ENCODE measurements around the gene TRAT1. TPM values are rescaled to one million over a fixed set of nuclear protein-coding genes. Genes with fewer than 3 reads are reported as not detected.

The TRAT1 gene
- total and polyA plus RNA-seq, 9 of the 15 experiments (the other 6 are each of a cell fraction or from before 2014, with no cell fraction given): not detected

DNA sequence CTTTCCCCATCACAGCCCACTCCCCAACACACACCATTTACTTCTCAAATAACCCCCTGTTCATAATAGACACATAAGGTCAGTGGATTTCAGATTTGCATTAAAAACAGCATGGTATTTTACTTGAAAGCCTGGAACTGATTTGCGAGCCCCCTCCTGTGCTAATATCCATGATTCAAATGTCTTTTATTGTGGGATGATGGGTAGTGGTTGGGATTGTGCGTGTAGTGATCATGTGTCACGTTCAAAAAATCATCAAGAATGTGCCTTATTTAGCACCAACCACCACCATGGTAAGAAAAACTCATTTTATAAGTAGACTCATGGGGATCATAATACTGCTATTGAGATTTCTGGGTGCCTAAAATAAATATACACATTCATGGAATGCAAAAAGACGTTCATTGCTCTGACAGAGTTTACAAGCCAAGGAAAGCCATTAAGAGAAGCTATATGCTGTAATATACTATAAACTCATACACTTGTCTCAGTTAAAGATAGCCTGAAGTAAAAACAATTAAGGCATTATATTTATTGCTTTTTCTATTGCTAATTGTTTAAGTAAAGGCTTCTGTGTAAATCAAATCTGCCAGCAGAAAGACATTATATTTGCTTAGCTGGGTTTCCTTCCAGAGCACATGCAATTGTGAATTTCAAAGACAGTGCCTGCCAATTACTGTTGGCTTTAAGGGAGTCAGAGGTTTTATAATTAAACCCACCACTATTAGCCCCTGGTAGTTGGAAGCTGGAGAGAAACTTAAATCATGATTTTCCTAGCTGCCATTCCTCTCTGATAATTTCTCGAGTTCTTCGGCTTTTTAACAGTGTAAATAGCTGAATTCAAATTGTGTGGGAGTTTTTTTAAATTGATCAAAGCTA, 4.0 kb downstream of the TRAT1 start:
- no peaks in the 10 kb centered on the region for H3K27me3 ChIP-seq (ENCODE audit: control insufficient read depth in 2 of 2, insufficient read depth in 2 of 2, low read length in 2 of 2)
- no peaks in the 10 kb centered on the region for H3K79me2 ChIP-seq (ENCODE audit: control insufficient read depth, insufficient read depth, low read length)
- CTCF ChIA-PET (ENCODE audit: low intra/inter-chr PET ratio): no interaction called here
- no peak overlapping the region for H3K9ac ChIP-seq (ENCODE audit: insufficient read depth in 1 of 2, low read depth in 2 of 2, low read length in 2 of 2)
- POLR2A ChIA-PET: no interaction called here
- H3K36me3 ChIP-seq (ENCODE audit: control insufficient read depth, insufficient read depth, low read length): no peaks in the 10 kb centered on the region
- H4K20me1 ChIP-seq (replicated peaks; ENCODE audit: control insufficient read depth, insufficient read depth, low read length): no peaks in the 10 kb centered on the region
- no peak overlapping the region for H3K4me2 ChIP-seq (ENCODE audit: insufficient read depth, low read length)
- intact Hi-C loops (cut with micrococcal nuclease) (no loop called here), in situ Hi-C loops (cut with MboI) (no loop called here)
- DNase-seq (ENCODE audit: extremely low read depth in 1 of 4, low spot score in 3 of 4) (no peak), FAIRE-seq (no peak), ATAC-seq (no peak)
- no TSS peak for BruUV-seq (replicated peaks)
- no peaks in the 10 kb centered on the region for H3K4me1 ChIP-seq (replicated peaks in 1 of 2; ENCODE audit: control insufficient read depth in 2 of 2, insufficient read depth in 2 of 2, low read length in 2 of 2)
- H3K9me3 ChIP-seq (replicated peaks; ENCODE audit: control insufficient read depth, insufficient read depth, low read depth, low read length): no peaks in the 10 kb centered on the region
- H3K27ac ChIP-seq (ENCODE audit: extremely low read depth, low read depth, low read length): no peak overlapping the region
- H3K9me1 ChIP-seq (ENCODE audit: control insufficient read depth, insufficient read depth, low read length): no peaks in the 10 kb centered on the region
- 0% methylated on average over 6 of the region's 6 CpGs for WGBS (ENCODE audit: insufficient coverage, low coverage, missing lambda C conversion rate)
- no peak for TF ChIP-seq KLF13 (tag; IDR thresholded peaks at IDR 0.05; ENCODE audit: borderline replicate concordance, low read depth)
- no peak for TF ChIP-seq ZNF780A (CRISPR knock-in tag; IDR thresholded peaks at IDR 0.05)
- no peak for TF ChIP-seq KLF6 (CRISPR knock-in tag; IDR thresholded peaks at IDR 0.05; ENCODE audit: borderline replicate concordance)
- H3K4me3 ChIP-seq: no peak overlapping the region
- H2AFZ ChIP-seq (ENCODE audit: low read depth, low read length): no peak overlapping the region

GRCh38 chr3:108830381-108830780, 7.8 kb downstream of the TRAT1 start:
- intact Hi-C loops (cut with micrococcal nuclease) (no loop called here), in situ Hi-C loops (cut with MboI) (no loop called here)
- FAIRE-seq (no peak), ATAC-seq (no peak), DNase-seq (ENCODE audit: extremely low read depth in 1 of 4, low spot score in 3 of 4) (no peak)
- Histone ChIP-seq H3K4me2 (ENCODE audit: insufficient read depth, low read length) (no peak overlapping the region), H3K9me1 (ENCODE audit: control insufficient read depth, insufficient read depth, low read length) (no peaks in the 10 kb centered on the region), H3K36me3 (ENCODE audit: control insufficient read depth, insufficient read depth, low read length) (no peaks in the 10 kb centered on the region), H3K27ac (ENCODE audit: extremely low read depth, low read depth, low read length) (no peak overlapping the region), H3K27me3 (ENCODE audit: control insufficient read depth in 2 of 2, insufficient read depth in 2 of 2, low read length in 2 of 2) (no peaks in the 10 kb centered on the region), H4K20me1 (replicated peaks; ENCODE audit: control insufficient read depth, insufficient read depth, low read length) (no peaks in the 10 kb centered on the region), H2AFZ (ENCODE audit: low read depth, low read length) (no peak overlapping the region), H3K4me1 (replicated peaks in 1 of 2; ENCODE audit: control insufficient read depth in 2 of 2, insufficient read depth in 2 of 2, low read length in 2 of 2) (no peaks in the 10 kb centered on the region), H3K4me3 (no peak overlapping the region), H3K9me3 (replicated peaks; ENCODE audit: control insufficient read depth, insufficient read depth, low read depth, low read length) (no peaks in the 10 kb centered on the region), H3K9ac (ENCODE audit: insufficient read depth in 1 of 2, low read depth in 2 of 2, low read length in 2 of 2) (no peak overlapping the region), H3K79me2 (ENCODE audit: control insufficient read depth, insufficient read depth, low read length) (no peaks in the 10 kb centered on the region)
- WGBS (ENCODE audit: insufficient coverage, low coverage, missing lambda C conversion rate): 0% methylated on average over 3 of the region's 3 CpGs
- BruUV-seq (replicated peaks): no TSS peak
- TF ChIP-seq ARHGAP35 (IDR thresholded peaks at IDR 0.05; ENCODE audit: partially characterized antibody) (no peak), HDAC8 (tag; IDR thresholded peaks at IDR 0.05) (no peak), FOSL1 (tag; conservative IDR thresholded peaks at IDR 0.05) (no peak), CHD4 (IDR thresholded peaks at IDR 0.05; ENCODE audit: insufficient read depth, insufficient replicate concordance, low read depth, low read length, poor library complexity, severe bottlenecking) (no peak), BMI1 (IDR thresholded peaks at IDR 0.05; ENCODE audit: low read length) (no peak), PML (IDR thresholded peaks at IDR 0.05; ENCODE audit: low read length) (no peak)
- ChIA-PET POLR2A (no interaction called here), CTCF (ENCODE audit: low intra/inter-chr PET ratio) (no interaction called here)
